Effector memory CD8-positive, alpha-beta T cell (primary cell): ENCODE results near the gene ARSD.

Experiments used
- ATAC-seq: fragments of 150-1000 bp; cut with Tn5 transposase; replicated peaks from 2 replicates; pipeline ENCODE4 v1.10.0; 2021; ENCODE audit warnings: mild to moderate bottlenecking, moderate library complexity
- DNase-seq, 3 experiments: peaks; one replicate each; pipeline ENCODE4 v3.0.0; 2021
- H3K27ac Mint-ChIP-seq, 2 donors: one replicate each; pipeline ENCODE4 v1.8.0; 2022; ENCODE audit warnings: mild to moderate bottlenecking in 2 of 2, mixed read lengths in 2 of 2, moderate library complexity in 2 of 2
- H3K27me3 Mint-ChIP-seq, 2 donors: one replicate each; pipeline ENCODE4 v1.8.0; 2022; ENCODE audit warnings: mixed read lengths in 2 of 2
- H3K36me3 Mint-ChIP-seq: one replicate; pipeline ENCODE4 v1.8.0; 2022; ENCODE audit warnings: mild to moderate bottlenecking, moderate library complexity, mixed read lengths; ENCODE audit not compliant: insufficient read depth
- H3K4me1 Mint-ChIP-seq, 2 donors: one replicate each; pipeline ENCODE4 v1.8.0; 2022; ENCODE audit warnings: low read depth in 2 of 2, mixed read lengths in 2 of 2
- H3K4me3 Mint-ChIP-seq, 2 donors: one replicate each; pipeline ENCODE4 v1.8.0; 2022; ENCODE audit warnings: mild to moderate bottlenecking in 2 of 2, mixed read lengths in 2 of 2, moderate library complexity in 2 of 2
- H3K9me3 Mint-ChIP-seq, 2 donors: one replicate each; pipeline ENCODE4 v1.8.0; 2022; ENCODE audit warnings: mixed read lengths in 2 of 2

ARSD gene

GRCh38 chrX:2874222-2875135 is 54.7 kb downstream of the ARSD start:
- no peak overlapping the region for H3K27ac Mint-ChIP-seq

DNA sequence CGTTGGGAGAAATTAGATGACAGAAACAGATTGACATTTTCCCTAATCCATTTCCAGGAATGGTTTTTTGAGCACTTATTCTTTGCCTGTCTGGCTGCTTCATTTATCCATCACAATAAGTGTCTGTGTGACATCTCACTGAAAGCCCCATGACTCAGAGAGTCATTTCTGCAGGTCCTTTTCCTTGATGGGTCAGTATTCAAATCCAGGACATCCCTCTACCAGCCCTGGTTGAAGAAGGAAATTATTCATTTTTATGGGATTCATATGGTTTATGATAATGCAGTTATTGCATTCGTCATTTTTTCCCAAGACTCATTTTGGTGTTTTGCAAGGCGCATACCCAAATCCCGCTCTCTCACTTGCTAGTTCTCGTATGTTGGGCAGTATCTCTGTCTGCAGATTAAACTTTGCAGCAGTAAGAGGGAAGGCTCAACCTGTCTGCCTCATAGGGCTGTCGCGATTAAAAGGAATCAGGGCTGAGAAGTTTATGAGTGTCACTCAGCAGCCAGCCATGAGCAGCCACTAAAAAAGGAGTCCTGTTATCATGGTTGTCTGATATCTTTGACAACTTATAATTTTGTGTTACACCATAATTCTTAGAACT is 56.4 kb downstream of the ARSD start:
- H3K27me3 Mint-ChIP-seq = peaks cover 0 to 10% of the 10 kb centered on the region in 2 donors
- no peaks in the 10 kb centered on the region for H3K36me3 Mint-ChIP-seq
- no peak overlapping the region for H3K27ac Mint-ChIP-seq
- ATAC-seq = no peak
- no peak overlapping the region for H3K4me3 Mint-ChIP-seq
- DNase-seq = no peak
- no peaks in the 10 kb centered on the region for H3K4me1 Mint-ChIP-seq
- H3K9me3 Mint-ChIP-seq = no peaks in the 10 kb centered on the region

More at GRCh38 chrX:2874222-2875135, 54.7 kb downstream of the ARSD start:
- ATAC-seq (no peak), DNase-seq (no peak)
- Mint-ChIP-seq H3K36me3 (no peaks in the 10 kb centered on the region), H3K27me3 (peaks cover 0 to 12% of the 10 kb centered on the region in 2 donors), H3K4me3 (no peak overlapping the region), H3K4me1 (no peaks in the 10 kb centered on the region), H3K9me3 (no peaks in the 10 kb centered on the region)

DNA sequence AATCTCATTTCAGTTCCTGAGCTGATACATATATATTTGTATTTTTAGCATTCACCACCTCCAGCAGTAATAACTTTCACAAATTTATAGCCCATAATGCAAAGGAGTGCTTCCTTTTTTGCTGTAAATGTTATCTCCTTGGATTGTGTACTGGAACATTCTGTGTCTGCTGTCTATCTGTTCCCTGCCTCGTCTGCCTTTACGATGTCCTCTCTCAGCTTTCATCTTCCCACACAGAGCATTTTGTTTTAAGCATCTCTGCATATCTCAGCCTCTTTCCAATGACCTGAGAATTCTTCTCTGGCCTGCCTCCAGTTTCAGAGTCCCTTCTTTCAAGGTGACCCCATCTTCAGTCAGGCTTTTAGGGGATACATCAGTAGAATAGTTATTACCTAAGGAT is 57.3 kb downstream of the ARSD start:
- ATAC-seq = no peak
- Mint-ChIP-seq H3K27me3 (peaks cover 7 to 10% of the 10 kb centered on the region in 2 donors), H3K27ac (no peak overlapping the region), H3K9me3 (no peaks in the 10 kb centered on the region), H3K36me3 (no peaks in the 10 kb centered on the region), H3K4me1 (no peaks in the 10 kb centered on the region), H3K4me3 (no peak overlapping the region)
- DNase-seq = no peak

GRCh38 chrX:2870650-2871049 is 58.5 kb downstream of the ARSD start:
- H3K4me3 Mint-ChIP-seq = no peak overlapping the region
- no peak overlapping the region for H3K27ac Mint-ChIP-seq
- no peaks in the 10 kb centered on the region for H3K36me3 Mint-ChIP-seq
- no peak for ATAC-seq
- H3K9me3 Mint-ChIP-seq = no peaks in the 10 kb centered on the region
- no peaks in the 10 kb centered on the region for H3K4me1 Mint-ChIP-seq
- no peak for DNase-seq
- H3K27me3 Mint-ChIP-seq = peaks cover 7 to 13% of the 10 kb centered on the region in 2 donors

GRCh38 chrX:2867206-2867605 is 61.9 kb downstream of the ARSD start:
- ATAC-seq (no peak), DNase-seq (no peak)
- no peaks in the 10 kb centered on the region for H3K4me1 Mint-ChIP-seq
- H3K9me3 Mint-ChIP-seq = no peaks in the 10 kb centered on the region
- H3K27ac Mint-ChIP-seq = no peak overlapping the region
- H3K27me3 Mint-ChIP-seq = peaks cover 8% of the 10 kb centered on the region in 2 donors
- no peaks in the 10 kb centered on the region for H3K36me3 Mint-ChIP-seq
- H3K4me3 Mint-ChIP-seq = no peak overlapping the region

DNA sequence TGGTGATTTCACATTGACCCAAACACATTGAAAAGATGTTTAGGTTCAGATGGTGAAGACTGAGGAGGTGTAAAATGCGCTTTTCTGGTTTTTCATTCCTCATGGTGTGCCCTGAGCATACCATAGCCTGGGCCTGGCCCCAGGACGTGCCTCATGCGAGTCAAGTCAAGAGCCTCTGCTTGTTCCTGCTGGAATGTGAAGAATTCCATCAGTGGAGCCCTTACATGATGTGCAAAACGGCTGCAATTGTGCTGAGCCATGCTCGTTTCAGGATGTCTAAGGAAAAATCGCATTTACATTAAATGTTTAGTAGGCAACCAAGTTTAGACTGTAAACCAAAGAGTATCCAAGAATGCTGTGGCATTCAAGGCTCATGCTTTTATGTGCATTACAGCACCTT is 65.5 kb downstream of the ARSD start:
- no peaks in the 10 kb centered on the region for H3K36me3 Mint-ChIP-seq
- no peak for ATAC-seq
- no peak overlapping the region for H3K27ac Mint-ChIP-seq
- H3K9me3 Mint-ChIP-seq = no peaks in the 10 kb centered on the region
- no peak for DNase-seq
- no peak overlapping the region for H3K4me3 Mint-ChIP-seq
- H3K4me1 Mint-ChIP-seq = no peaks in the 10 kb centered on the region
- peaks cover 13 to 16% of the 10 kb centered on the region in 2 donors for H3K27me3 Mint-ChIP-seq

DNA sequence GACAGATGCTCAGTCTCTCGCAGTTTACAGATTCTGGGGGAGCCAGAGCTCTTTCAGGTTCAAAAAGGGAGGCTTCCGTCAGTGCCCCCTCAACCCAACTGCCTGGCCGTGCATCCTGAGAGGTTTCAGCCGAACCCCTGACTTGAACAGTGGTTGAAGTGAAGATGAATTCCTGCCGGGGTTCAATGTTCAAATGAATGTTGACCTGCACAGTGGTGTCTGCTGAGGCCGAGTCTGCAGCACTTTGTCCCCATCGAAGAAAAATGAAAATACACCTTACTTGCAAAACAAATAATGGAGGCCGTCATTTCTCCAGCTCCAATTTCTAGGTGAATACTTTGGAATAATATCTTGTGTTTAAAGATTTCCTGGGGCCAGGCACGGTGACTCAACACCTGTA is 66.7 kb downstream of the ARSD start:
- no peak overlapping the region for H3K27ac Mint-ChIP-seq
- no peaks in the 10 kb centered on the region for H3K4me1 Mint-ChIP-seq
- ATAC-seq (no peak), DNase-seq (no peak)
- no peaks in the 10 kb centered on the region for H3K36me3 Mint-ChIP-seq
- H3K9me3 Mint-ChIP-seq = no peaks in the 10 kb centered on the region
- no peak overlapping the region for H3K4me3 Mint-ChIP-seq
- H3K27me3 Mint-ChIP-seq = peaks cover 13 to 15% of the 10 kb centered on the region in 2 donors

- ATAC-seq (no peak), DNase-seq (no peak)
- no peak overlapping the region for H3K4me3 Mint-ChIP-seq
- peaks cover 9% of the 10 kb centered on the region in 2 donors for H3K27me3 Mint-ChIP-seq
- H3K36me3 Mint-ChIP-seq = no peaks in the 10 kb centered on the region
- H3K9me3 Mint-ChIP-seq = no peaks in the 10 kb centered on the region
- no peaks in the 10 kb centered on the region for H3K4me1 Mint-ChIP-seq
- H3K27ac Mint-ChIP-seq = no peak overlapping the region
Observed at GRCh38 chrX:2859197-2859797, 69.8 kb downstream of the ARSD start.

GRCh38 chrX:2857566-2857965 is 71.6 kb downstream of the ARSD start:
- Mint-ChIP-seq H3K4me1 (no peaks in the 10 kb centered on the region), H3K27ac (no peak overlapping the region)
- ATAC-seq = no peak

GRCh38 chrX:2855761-2856160 is 73.4 kb downstream of the ARSD start:
- DNase-seq = no peak
- Mint-ChIP-seq H3K4me3 (no peak overlapping the region), H3K36me3 (no peaks in the 10 kb centered on the region), H3K27ac (no peak overlapping the region), H3K27me3 (peaks cover 0 to 4% of the 10 kb centered on the region in 2 donors), H3K4me1 (no peaks in the 10 kb centered on the region), H3K9me3 (no peaks in the 10 kb centered on the region)
- ATAC-seq = no peak

More at GRCh38 chrX:2857566-2857965, 71.6 kb downstream of the ARSD start:
- Mint-ChIP-seq H3K27me3 (peaks cover 9% of the 10 kb centered on the region in 2 donors), H3K4me3 (no peak overlapping the region), H3K9me3 (no peaks in the 10 kb centered on the region), H3K36me3 (no peaks in the 10 kb centered on the region)
- no peak for DNase-seq

GRCh38 chrX:2854918-2855317 is 74.2 kb downstream of the ARSD start:
- Mint-ChIP-seq H3K4me3 (no peak overlapping the region), H3K4me1 (no peaks in the 10 kb centered on the region), H3K27ac (no peak overlapping the region), H3K9me3 (no peaks in the 10 kb centered on the region), H3K36me3 (no peaks in the 10 kb centered on the region), H3K27me3 (peaks cover 0 to 4% of the 10 kb centered on the region in 2 donors)
- ATAC-seq (no peak), DNase-seq (no peak)
